ENCODE measurements around the gene ZNF576. TPM values are rescaled to one million over a fixed set of nuclear protein-coding genes. Genes with fewer than 3 reads are reported as not detected.
"Not testable (repeated sequence)": the region's sequence is repeated elsewhere in the genome, so short reads cannot be mapped to it uniquely, and the experiment has no call there.

The ZNF576 gene
- total RNA-seq, 1 experiment from 2014 or later: 18.4 TPM

- Mint-ChIP-seq H3K36me3 (ENCODE audit: insufficient read depth, unreplicated experiment) (peaks cover 55% of the 10 kb centered on the region), H3K4me1 (ENCODE audit: insufficient read depth, unreplicated experiment) (no peaks in the 10 kb centered on the region), H3K4me3 (ENCODE audit: unreplicated experiment) (no peak overlapping the region), H3K27ac (ENCODE audit: low read depth, unreplicated experiment) (no peak overlapping the region), H3K9me3 (ENCODE audit: unreplicated experiment) (no peaks in the 10 kb centered on the region), H3K27me3 (ENCODE audit: insufficient read depth, unreplicated experiment) (no peaks in the 10 kb centered on the region)
- intact Hi-C loops (cut with micrococcal nuclease): no loop called here
- POLR2A ChIA-PET: no interaction called here
- no TSS peak for BruUV-seq (replicated peaks)
- no peak for DNase-seq (ENCODE audit: unreplicated experiment)
- CTCF ChIA-PET: interaction anchor here (0.7 to 1.2 kb wide), 3 partner anchors 94 to 217 kb away, joined by 3 read pairs; no protein-coding TSS in a partner anchor
- TF ChIP-seq CTCF (IDR thresholded peaks at IDR 0.05; ENCODE audit: unreplicated experiment): no peak
Observed at GRCh38 chr19:43649514-43649913, 53.1 kb downstream of the ZNF576 start.

GRCh38 chr19:43650276-43650675, 53.9 kb downstream of the ZNF576 start:
- H3K27ac Mint-ChIP-seq (ENCODE audit: low read depth, unreplicated experiment); POLR2A ChIA-PET; H3K27me3 Mint-ChIP-seq (ENCODE audit: insufficient read depth, unreplicated experiment); intact Hi-C loops (cut with micrococcal nuclease); DNase-seq (ENCODE audit: unreplicated experiment); BruUV-seq (replicated peaks); H3K9me3 Mint-ChIP-seq (ENCODE audit: unreplicated experiment); H3K4me1 Mint-ChIP-seq (ENCODE audit: insufficient read depth, unreplicated experiment); H3K4me3 Mint-ChIP-seq (ENCODE audit: unreplicated experiment): not testable (repeated sequence)
- CTCF ChIA-PET: interaction anchor here (1.2 kb wide), 1 partner anchor 56 kb away, joined by 3 read pairs; no protein-coding TSS in a partner anchor
- H3K36me3 Mint-ChIP-seq (ENCODE audit: insufficient read depth, unreplicated experiment): peaks cover 62% of the 10 kb centered on the region

Other genes starting within 250 kb of the ZNF576 start
- gene CD177, start 242.9 kb upstream of the ZNF576 start, total RNA-seq (2022): 0.26 and 0.96 TPM in 2 replicates
- not detected in 2 replicates for gene TEX101, start 181.7 kb upstream of the ZNF576 start, total RNA-seq (2022)
- gene LYPD3, start 131.0 kb upstream of the ZNF576 start, total RNA-seq (2022): 2.5 and 3.1 TPM in 2 replicates
- 9.9 and 11.8 TPM in 2 replicates for gene PHLDB3, start 91.8 kb upstream of the ZNF576 start, total RNA-seq (2022)
- 78.0 and 94.4 TPM in 2 replicates for gene ETHE1, start 69.4 kb upstream of the ZNF576 start, total RNA-seq (2022)
- gene ZNF575, start 63.4 kb upstream of the ZNF576 start, total RNA-seq (2022): 0.81 and 1.1 TPM in 2 replicates
- gene XRCC1, start 21.1 kb upstream of the ZNF576 start, total RNA-seq (2022): 18.0 and 20.6 TPM in 2 replicates
- 0.74 TPM in 1 of 2 replicates, not detected in the other for gene PINLYP, start 20.8 kb upstream of the ZNF576 start, total RNA-seq (2022)
- 21.0 and 26.5 TPM in 2 replicates for gene IRGQ, start 461 bp upstream of the ZNF576 start, total RNA-seq (2022)
- gene SRRM5, start 15.5 kb downstream of the ZNF576 start, total RNA-seq (2022): 0.28 and 0.88 TPM in 2 replicates
- 18.6 and 23.3 TPM in 2 replicates for gene ZNF428, start 23.0 kb downstream of the ZNF576 start, total RNA-seq (2022)
- 3.2 and 3.8 TPM in 2 replicates for gene CADM4, start 43.3 kb downstream of the ZNF576 start, total RNA-seq (2022)
- gene PLAUR, start 73.6 kb downstream of the ZNF576 start, total RNA-seq (2022): 14.0 and 32.2 TPM in 2 replicates
- not detected in 2 replicates for gene IRGC, start 119.5 kb downstream of the ZNF576 start, total RNA-seq (2022)
- gene SMG9, start 158.4 kb downstream of the ZNF576 start, total RNA-seq (2022): 76.0 and 76.4 TPM in 2 replicates
- 34.2 and 45.9 TPM in 2 replicates for gene KCNN4, start 184.4 kb downstream of the ZNF576 start, total RNA-seq (2022)
- 0.21 and 0.47 TPM in 2 replicates for gene LYPD5, start 205.9 kb downstream of the ZNF576 start, total RNA-seq (2022)
- gene ZNF283, start 230.7 kb downstream of the ZNF576 start, total RNA-seq (2022): 14.7 and 15.4 TPM in 2 replicates